SIG-M5 (cell line): ENCODE measurements around the gene MEGF8.

ENCODE experiments used
- DNase-seq: peaks from one replicate; lab custom pipeline; 2025; lab: John Stamatoyannopoulos, UW

MEGF8 gene

GRCh38 chr19:42419309-42419708, 93.9 kb downstream of the MEGF8 start:
- no peak for DNase-seq

DNA sequence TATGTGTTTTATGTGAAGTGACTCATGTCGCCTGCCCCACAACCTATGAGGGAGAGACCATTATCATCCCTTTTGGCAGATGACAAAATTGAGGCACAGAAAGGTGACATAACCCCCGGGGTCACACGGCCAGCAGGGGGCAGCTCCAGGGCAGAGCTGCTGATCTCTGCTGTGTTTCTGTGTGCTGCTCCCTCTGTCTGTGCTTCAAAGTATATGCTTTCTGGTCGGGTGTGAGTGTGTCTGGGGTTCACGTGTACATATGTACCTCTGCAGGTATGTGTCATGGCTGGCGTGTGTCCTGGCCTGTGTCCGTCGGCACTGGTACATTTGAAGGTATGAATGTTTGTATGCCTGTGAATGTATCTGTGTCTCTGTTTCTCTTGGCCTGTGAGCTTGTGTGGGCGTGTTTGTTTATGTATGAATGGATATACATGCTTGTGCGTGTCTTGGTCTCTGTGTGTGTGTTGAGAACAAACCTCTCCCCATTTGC, 94.7 kb downstream of the MEGF8 start:
- no peak for DNase-seq

- DNase-seq, result no peak
These were observed 95.7 kb downstream of the MEGF8 start for GRCh38 chr19:42421101-42421500.

GRCh38 chr19:42421591-42422031, 96.2 kb downstream of the MEGF8 start:
- DNase-seq, result no peak

DNA sequence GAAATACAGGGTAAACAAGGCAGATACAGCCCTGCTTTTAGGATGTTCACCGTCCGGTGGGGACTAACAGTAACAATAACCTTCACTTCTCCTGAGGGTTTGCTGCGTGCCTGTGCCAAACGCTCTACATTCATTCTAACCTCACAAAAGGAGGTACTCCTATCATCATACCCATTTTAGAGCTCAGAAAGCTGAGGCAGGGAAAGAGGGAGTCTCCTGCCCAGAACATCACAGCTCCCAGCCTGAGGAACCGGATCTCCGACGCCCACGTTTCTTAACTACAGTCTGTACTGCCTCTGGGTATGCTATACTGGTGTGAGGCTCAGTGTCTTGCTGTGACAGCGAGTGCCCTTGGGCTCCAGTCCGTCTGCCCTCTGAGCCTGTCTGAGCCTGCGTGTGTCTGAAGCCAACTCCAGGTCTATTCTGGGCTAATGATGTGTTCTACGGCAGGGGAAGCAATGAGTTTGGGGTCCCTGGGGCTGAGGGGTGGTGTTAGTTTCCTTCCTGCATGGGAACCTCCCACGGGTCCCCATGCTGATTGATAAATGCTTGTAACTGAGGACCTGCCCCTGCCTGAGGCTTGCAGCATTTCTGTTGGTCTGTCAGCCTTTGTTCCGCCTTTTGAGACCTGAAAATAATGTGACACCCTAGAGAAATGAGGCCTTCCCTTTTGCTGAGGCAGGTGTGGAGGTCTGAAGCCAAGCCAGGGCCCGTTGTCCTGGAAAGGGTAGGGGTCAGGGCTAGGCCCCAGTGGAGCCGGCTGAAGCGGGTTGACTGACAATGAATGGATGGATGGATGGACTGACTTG, 96.9 kb downstream of the MEGF8 start:
- DNase-seq, result no peak

GRCh38 chr19:42422901-42423461, 97.5 kb downstream of the MEGF8 start:
- no peak for DNase-seq

DNA sequence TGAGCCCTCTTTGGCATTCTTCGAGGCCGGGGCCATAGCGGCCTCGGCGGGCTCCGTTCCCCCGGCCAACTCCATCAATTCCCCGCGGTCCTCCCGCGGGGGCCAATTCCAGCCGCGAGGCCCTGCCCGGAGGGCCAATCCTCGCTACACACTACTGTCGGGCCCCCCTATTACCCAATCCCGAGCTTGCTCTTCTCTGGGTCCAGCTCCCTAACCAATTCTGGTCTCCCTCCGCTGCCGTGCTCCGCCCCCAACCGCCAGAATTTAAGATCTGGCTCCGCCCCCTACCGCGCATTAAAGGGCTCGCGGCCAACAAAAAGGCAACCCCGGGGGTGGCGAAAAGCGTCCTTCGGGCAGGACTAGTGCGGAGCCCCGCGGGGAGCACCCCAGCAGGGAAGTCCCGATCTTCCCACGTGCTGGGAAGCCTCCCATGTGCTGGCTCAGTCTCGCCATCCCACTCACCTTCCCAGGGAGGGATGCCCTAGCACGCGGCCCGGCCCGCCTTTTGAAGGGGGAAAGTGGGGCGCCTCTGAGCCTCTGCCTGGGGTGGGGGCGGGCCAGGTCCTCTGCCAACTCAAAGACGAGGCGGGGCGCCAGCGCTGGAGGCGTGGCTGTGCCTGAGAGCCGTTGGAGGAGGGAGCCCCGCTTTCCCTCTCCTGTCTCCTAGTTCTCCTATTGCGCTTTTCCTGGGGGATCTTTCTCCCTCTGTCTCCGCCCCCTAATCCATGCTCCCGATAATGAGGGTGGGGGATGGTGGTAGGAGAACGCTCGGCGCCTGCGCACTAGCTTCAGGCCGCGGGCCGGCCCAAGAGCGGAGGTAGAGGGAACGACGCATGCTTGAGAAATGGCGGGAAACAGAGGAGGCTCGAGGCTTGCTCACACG, 98.3 kb downstream of the MEGF8 start:
- DNase-seq, result no peak

DNA sequence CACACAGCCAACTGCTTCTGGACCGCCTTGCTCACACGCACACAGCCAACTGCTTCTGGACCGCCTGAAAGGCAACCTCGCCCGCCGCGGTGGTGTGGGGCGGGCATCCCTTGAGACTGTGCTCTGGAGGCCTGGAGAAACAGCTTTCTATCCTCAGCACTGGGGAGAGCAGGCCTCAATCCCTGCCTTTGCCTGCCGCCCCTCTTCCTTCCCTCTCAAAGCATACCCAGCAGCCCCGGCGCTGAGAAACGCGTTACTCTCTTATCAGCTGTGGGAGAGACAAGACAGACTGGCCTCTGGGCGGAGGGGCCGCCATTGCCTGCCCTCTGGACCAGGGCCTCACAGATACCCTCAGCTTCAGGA, 98.9 kb downstream of the MEGF8 start:
- no peak for DNase-seq

DNA sequence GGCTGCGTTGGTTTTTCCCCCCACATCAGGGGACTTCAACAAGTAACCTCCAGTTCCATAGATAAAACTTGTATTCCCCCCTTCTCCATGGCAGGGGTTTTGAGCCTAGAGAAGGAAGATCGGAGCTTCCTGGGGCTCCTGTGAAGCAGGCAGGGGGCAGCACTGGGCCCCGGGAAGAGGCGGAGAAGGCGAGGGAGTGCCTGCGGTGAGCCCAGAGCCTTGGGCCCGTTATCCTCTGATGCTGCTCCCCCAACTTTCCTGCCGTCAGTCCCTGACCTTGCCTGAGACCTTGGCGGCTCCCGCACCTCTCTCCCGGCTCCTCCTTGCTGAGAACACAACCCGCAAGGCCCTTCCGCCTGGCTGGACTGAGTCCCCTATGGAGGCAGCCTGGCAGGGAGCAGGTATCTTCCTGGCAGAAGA, 99.3 kb downstream of the MEGF8 start:
- no peak for DNase-seq

GRCh38 chr19:42426643-42427042, 101.2 kb downstream of the MEGF8 start:
- DNase-seq, result no peak

GRCh38 chr19:42427313-42427712, 101.9 kb downstream of the MEGF8 start, which contains the start of gene LIPE:
TSS of gene LIPE (minus strand) at chr19:42427388. CDS start at chr19:42427149, 239 bp downstream.
- no peak for DNase-seq
